Left ventricle myocardium inferior (tissue), 1 donor: ENCODE data around the gene ERVFRD-1. TPM values are rescaled to one million over a fixed set of nuclear protein-coding genes. Genes with fewer than 3 reads are reported as not detected.

Source experiments
- DNase-seq: peaks from one replicate; pipeline ENCODE4 v3.0.0-alpha.2; 2020
- H3K27ac ChIP-seq: fragments of 200-600 bp; replicated peaks from 2 replicates; pipeline ENCODE4 v1.8.0; 2021
- H3K27me3 ChIP-seq: fragments of 200-600 bp; 2 replicates; pipeline ENCODE4 v1.8.0; 2021; ENCODE audit warnings: low read depth
- H3K36me3 ChIP-seq: fragments of 200-600 bp; 2 replicates; pipeline ENCODE4 v1.8.0; 2021
- H3K4me1 ChIP-seq: fragments of 200-600 bp; 2 replicates; pipeline ENCODE4 v1.8.0; 2021
- H3K4me3 ChIP-seq: fragments of 200-600 bp; 2 replicates; pipeline ENCODE4 v1.8.0; 2021; ENCODE audit warnings: mild to moderate bottlenecking, moderate library complexity
- H3K9me3 ChIP-seq: fragments of 200-600 bp; replicated peaks from 2 replicates; pipeline ENCODE4 v1.8.0; 2021
- intact Hi-C: fragments of 100-400 bp; cut with micrococcal nuclease; formaldehyde crosslinking; loops from one replicate; pipeline ENCODE4 v1.11.0; 2022
- total RNA-seq: library from RNA; stranded (reverse); fragmentation: NEBNext Ultra II Directional; extraction: Animal tissue kit (Norgen Biotek cat#: 25700); gene quantifications from one replicate; pipeline ENCODE4 v1.2.1, GENCODE V29; 2021
- TF ChIP-seq, protein P1 (sequence below): fragments of 200-600 bp; IDR thresholded peaks from 2 replicates; pipeline ENCODE4 v1.8.0; 2021; ENCODE audit warnings: antibody characterized with exemption, mild to moderate bottlenecking, borderline replicate concordance
- donor health status: DM: no; HTN: yes; CAD: no; lungs with severe emphysema.

ERVFRD-1 gene
- total RNA-seq, 1 donor from 2014 or later: not detected

- no peaks in the 10 kb centered on the region for H3K4me1 ChIP-seq
- H3K27me3 ChIP-seq: no peaks in the 10 kb centered on the region
- H3K9me3 ChIP-seq: no peaks in the 10 kb centered on the region
- no peaks in the 10 kb centered on the region for H3K36me3 ChIP-seq
- no peak overlapping the region for H3K27ac ChIP-seq
- TF ChIP-seq, protein P1, sequence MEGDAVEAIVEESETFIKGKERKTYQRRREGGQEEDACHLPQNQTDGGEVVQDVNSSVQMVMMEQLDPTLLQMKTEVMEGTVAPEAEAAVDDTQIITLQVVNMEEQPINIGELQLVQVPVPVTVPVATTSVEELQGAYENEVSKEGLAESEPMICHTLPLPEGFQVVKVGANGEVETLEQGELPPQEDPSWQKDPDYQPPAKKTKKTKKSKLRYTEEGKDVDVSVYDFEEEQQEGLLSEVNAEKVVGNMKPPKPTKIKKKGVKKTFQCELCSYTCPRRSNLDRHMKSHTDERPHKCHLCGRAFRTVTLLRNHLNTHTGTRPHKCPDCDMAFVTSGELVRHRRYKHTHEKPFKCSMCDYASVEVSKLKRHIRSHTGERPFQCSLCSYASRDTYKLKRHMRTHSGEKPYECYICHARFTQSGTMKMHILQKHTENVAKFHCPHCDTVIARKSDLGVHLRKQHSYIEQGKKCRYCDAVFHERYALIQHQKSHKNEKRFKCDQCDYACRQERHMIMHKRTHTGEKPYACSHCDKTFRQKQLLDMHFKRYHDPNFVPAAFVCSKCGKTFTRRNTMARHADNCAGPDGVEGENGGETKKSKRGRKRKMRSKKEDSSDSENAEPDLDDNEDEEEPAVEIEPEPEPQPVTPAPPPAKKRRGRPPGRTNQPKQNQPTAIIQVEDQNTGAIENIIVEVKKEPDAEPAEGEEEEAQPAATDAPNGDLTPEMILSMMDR: no peak
- H3K4me3 ChIP-seq: no peak overlapping the region
- no peak for DNase-seq
- intact Hi-C loops: no loop called here
These were observed 35.0 kb downstream of the ERVFRD-1 start for GRCh38 chr6:11076540-11076939.

DNA sequence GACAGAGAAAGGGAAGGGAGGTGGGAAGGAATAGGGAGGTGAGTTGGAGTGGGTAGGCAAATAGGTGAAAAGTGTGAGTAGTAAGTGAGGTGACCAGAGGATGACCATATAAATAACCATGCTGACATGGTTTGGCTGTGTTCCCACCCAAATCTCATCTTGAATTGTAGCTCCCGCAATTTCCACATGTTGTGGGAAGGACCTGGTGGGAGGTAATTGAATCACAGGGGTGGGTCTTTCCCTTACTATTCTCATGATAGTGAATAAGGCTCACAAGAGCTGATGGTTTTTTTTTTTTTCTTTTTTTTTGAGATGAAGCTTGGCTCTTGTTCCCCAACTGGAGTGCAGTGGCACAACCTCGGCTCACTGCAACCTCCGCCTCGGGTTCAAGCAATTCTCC, 39.4 kb downstream of the ERVFRD-1 start:
- H3K27ac ChIP-seq: no peak overlapping the region
- no peaks in the 10 kb centered on the region for H3K4me1 ChIP-seq
- TF ChIP-seq, protein P1: no peak
- no peak overlapping the region for H3K4me3 ChIP-seq
- peaks cover 3% of the 10 kb centered on the region for H3K27me3 ChIP-seq
- H3K36me3 ChIP-seq: no peaks in the 10 kb centered on the region
- no peaks in the 10 kb centered on the region for H3K9me3 ChIP-seq
- DNase-seq: no peak
- intact Hi-C loops: no loop called here

DNA sequence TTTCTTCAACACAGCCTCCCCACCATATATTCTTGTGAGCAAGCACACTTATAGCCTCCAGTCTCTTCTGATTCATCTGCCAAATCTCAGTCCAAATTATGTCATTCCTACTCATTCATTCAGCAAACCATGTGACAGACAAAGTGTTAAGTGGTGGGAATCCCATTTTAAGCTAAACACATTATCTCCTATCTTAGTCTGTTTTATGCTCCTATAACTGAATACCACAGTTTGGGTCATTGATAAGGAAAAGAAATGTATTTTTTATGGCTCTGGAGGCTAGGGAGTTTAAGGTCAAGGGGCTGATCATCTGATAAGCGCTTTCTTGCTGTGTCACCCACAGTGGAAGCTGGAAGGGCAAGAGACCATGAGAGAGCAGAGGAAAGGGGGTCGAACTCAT, 41.8 kb downstream of the ERVFRD-1 start:
- TF ChIP-seq, protein P1: no peak
- Histone ChIP-seq H3K4me1 (no peaks in the 10 kb centered on the region), H3K36me3 (no peaks in the 10 kb centered on the region), H3K27me3 (peaks cover 3% of the 10 kb centered on the region), H3K27ac (no peak overlapping the region), H3K4me3 (no peak overlapping the region), H3K9me3 (no peaks in the 10 kb centered on the region)
- intact Hi-C loops: loop anchor here (2.0 kb wide), 1 partner anchor 117 kb away; no protein-coding TSS in a partner anchor
- no peak for DNase-seq

DNA sequence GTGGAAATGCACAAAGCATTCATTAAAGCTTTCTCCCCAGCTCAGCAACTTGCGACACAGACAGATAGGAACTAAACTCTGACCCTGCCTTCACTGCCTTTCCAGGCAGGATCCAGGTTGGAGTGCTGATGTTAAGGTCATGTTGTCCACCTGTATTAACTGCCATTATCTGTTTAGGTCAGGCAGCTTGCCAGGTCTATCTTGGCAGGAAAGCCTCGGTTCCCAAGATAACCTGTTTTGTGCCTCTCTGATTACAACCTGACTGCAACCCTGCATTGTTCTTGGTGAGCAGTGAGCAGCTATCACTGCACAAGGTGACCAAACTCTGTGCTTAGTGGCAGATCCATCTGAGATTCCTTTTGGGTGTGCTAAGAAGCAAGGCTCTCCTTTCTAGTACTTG, 44.2 kb downstream of the ERVFRD-1 start:
- Histone ChIP-seq H3K4me3 (no peak overlapping the region), H3K27ac (no peak overlapping the region), H3K4me1 (no peaks in the 10 kb centered on the region), H3K36me3 (no peaks in the 10 kb centered on the region), H3K27me3 (peaks cover 3% of the 10 kb centered on the region), H3K9me3 (no peaks in the 10 kb centered on the region)
- no peak for DNase-seq
- TF ChIP-seq, protein P1: no peak
- intact Hi-C loops: no loop called here

- intact Hi-C loops: no loop called here
- no peaks in the 10 kb centered on the region for H3K4me1 ChIP-seq
- peaks cover 8% of the 10 kb centered on the region for H3K27me3 ChIP-seq
- TF ChIP-seq, protein P1: no peak
- no peaks in the 10 kb centered on the region for H3K36me3 ChIP-seq
- no peak for DNase-seq
- no peak overlapping the region for H3K27ac ChIP-seq
- H3K9me3 ChIP-seq: no peaks in the 10 kb centered on the region
- H3K4me3 ChIP-seq: no peak overlapping the region
These were observed 44.8 kb downstream of the ERVFRD-1 start for GRCh38 chr6:11066505-11067347.
